GM12892 (cell line): ENCODE measurements around the gene NUP93.
"Not testable (repeated sequence)": the region's sequence is repeated elsewhere in the genome, so short reads cannot be mapped to it uniquely, and the experiment has no call there.

Experiments used
- POLR2A ChIP-seq: IDR thresholded peaks from 2 replicates; pipeline ENCODE4 v1.6.1; 2011; ENCODE audit warnings: low read depth, low read length, control low read depth
- POLR2AphosphoS5 ChIP-seq: IDR thresholded peaks from 2 replicates; pipeline ENCODE4 v1.6.1; 2011; ENCODE audit warnings: low read depth, low read length, control low read depth

- TF ChIP-seq POLR2AphosphoS5, POLR2A: not testable (repeated sequence)
Measured at GRCh38 chr16:56884929-56885328, 155.0 kb downstream of the NUP93 start.
